HG02885 (cell line): Measurements from ENCODE around the gene SPDEF.

ENCODE experiments used
- ATAC-seq: cut with Tn5 transposase; IDR thresholded peaks from one replicate; pipeline ENCODE4 v1.9.1; 2021; ENCODE audit warnings: mild to moderate bottlenecking; ENCODE audit not compliant: unreplicated experiment, poor library complexity

SPDEF gene

GRCh38 chr6:34584694-34585093 lies 28.6 kb upstream of the SPDEF start:
- no peak for ATAC-seq

GRCh38 chr6:34583861-34584604 lies 27.9 kb upstream of the SPDEF start:
- no peak for ATAC-seq

GRCh38 chr6:34583461-34583860 lies 27.3 kb upstream of the SPDEF start:
- ATAC-seq: no peak

- no peak for ATAC-seq
These were observed 25.4 kb upstream of the SPDEF start for GRCh38 chr6:34581561-34581920.

- ATAC-seq: no peak
These were observed 24.8 kb upstream of the SPDEF start for GRCh38 chr6:34580707-34581560.

GRCh38 chr6:34578445-34579262 lies 22.5 kb upstream of the SPDEF start:
- ATAC-seq: no peak

- ATAC-seq: no peak
These were observed 20.3 kb upstream of the SPDEF start for GRCh38 chr6:34576286-34576955.

GRCh38 chr6:34575326-34575725 lies 19.2 kb upstream of the SPDEF start:
- ATAC-seq: no peak

- ATAC-seq: no peak
These were observed 18.6 kb upstream of the SPDEF start for GRCh38 chr6:34574647-34575293.

GRCh38 chr6:34573567-34574183 lies 17.5 kb upstream of the SPDEF start:
- ATAC-seq: no peak

- ATAC-seq: no peak
These were observed 16.5 kb upstream of the SPDEF start for GRCh38 chr6:34572585-34572984.

GRCh38 chr6:34572021-34572420 lies 15.9 kb upstream of the SPDEF start:
- no peak for ATAC-seq

- no peak for ATAC-seq
These were observed 15.3 kb upstream of the SPDEF start for GRCh38 chr6:34571388-34571787.

- ATAC-seq: no peak
These were observed 14.1 kb upstream of the SPDEF start for GRCh38 chr6:34570066-34570833.

- ATAC-seq: no peak
These were observed 13.3 kb upstream of the SPDEF start for GRCh38 chr6:34569361-34569973.

- no peak for ATAC-seq
These were observed 12.4 kb upstream of the SPDEF start for GRCh38 chr6:34568341-34569201.

GRCh38 chr6:34566830-34567546 lies 10.9 kb upstream of the SPDEF start:
- ATAC-seq: no peak
